Astrocyte (in vitro differentiated cells and primary cell): ENCODE results near the gene ZNF77.

Experiments
- EZH2 ChIP-seq: IDR thresholded peaks from 2 replicates; pipeline ENCODE4 v1.6.1; 2012; ENCODE audit warnings: mild to moderate bottlenecking, low read length, inconsistent platforms; ENCODE audit not compliant: insufficient read depth
- TF ChIP-seq, protein P1 (sequence below): IDR thresholded peaks from 2 replicates; pipeline ENCODE4 v1.5.1; 2011; ENCODE audit warnings: low read depth, mild to moderate bottlenecking, inconsistent platforms, low read length, moderate library complexity; ENCODE audit not compliant: insufficient read depth

DNA sequence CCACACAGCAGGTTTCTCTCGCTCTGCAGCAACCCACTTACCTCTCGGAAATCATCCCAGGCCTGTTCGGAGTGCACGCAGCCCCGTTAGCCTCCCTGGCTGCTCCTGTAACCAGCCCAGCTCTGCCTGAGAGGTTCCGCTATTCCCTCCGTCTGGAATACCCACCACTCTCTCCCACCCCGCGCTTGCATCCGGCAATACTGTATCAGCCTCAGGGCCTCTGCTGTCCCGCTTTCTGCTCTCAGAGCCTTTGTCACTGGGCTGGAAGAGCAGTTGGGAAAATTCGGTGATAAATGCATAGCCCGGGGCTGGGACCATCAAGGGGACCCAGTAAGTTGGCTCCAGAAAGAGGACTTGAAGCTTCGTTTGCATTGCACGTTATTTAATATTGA is 31.8 kb upstream of the ZNF77 start:
- TF ChIP-seq, protein P1, sequence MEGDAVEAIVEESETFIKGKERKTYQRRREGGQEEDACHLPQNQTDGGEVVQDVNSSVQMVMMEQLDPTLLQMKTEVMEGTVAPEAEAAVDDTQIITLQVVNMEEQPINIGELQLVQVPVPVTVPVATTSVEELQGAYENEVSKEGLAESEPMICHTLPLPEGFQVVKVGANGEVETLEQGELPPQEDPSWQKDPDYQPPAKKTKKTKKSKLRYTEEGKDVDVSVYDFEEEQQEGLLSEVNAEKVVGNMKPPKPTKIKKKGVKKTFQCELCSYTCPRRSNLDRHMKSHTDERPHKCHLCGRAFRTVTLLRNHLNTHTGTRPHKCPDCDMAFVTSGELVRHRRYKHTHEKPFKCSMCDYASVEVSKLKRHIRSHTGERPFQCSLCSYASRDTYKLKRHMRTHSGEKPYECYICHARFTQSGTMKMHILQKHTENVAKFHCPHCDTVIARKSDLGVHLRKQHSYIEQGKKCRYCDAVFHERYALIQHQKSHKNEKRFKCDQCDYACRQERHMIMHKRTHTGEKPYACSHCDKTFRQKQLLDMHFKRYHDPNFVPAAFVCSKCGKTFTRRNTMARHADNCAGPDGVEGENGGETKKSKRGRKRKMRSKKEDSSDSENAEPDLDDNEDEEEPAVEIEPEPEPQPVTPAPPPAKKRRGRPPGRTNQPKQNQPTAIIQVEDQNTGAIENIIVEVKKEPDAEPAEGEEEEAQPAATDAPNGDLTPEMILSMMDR, result no peak
- no peak for TF ChIP-seq EZH2
